HUES48 (cell line): ENCODE data around the gene SAMM50.

ENCODE experiments used
- H3K27ac ChIP-seq: one replicate; pipeline ENCODE4 v1.7.0; 2013; ENCODE audit warnings: low read depth, low read length, inconsistent platforms
- H3K27me3 ChIP-seq: 2 replicates; pipeline ENCODE4 v1.6.1; 2013; ENCODE audit warnings: mild to moderate bottlenecking, low read length; ENCODE audit not compliant: control insufficient read depth, insufficient read depth
- H3K36me3 ChIP-seq: 2 replicates; pipeline ENCODE4 v1.6.1; 2013; ENCODE audit warnings: low read length; ENCODE audit not compliant: control insufficient read depth, insufficient read depth
- H3K4me1 ChIP-seq: 2 replicates; pipeline ENCODE4 v1.6.1; 2013; ENCODE audit warnings: mild to moderate bottlenecking, low read length; ENCODE audit not compliant: control insufficient read depth, insufficient read depth
- H3K4me3 ChIP-seq: 2 replicates; pipeline ENCODE4 v1.5.1; 2013; ENCODE audit warnings: mild to moderate bottlenecking, low read depth, low read length
- H3K9ac ChIP-seq: 2 replicates; pipeline ENCODE4 v1.6.1; 2013; ENCODE audit warnings: mild to moderate bottlenecking, low read depth, low read length, moderate library complexity
- H3K9me3 ChIP-seq: 2 replicates; pipeline ENCODE4 v1.6.1; 2013; ENCODE audit warnings: low read length; ENCODE audit not compliant: control insufficient read depth, insufficient read depth

SAMM50 gene

GRCh38 chr22:43980996-43981395, 25.8 kb downstream of the SAMM50 start:
- H3K36me3 ChIP-seq, result peaks cover 87% of the 10 kb centered on the region
- no peak overlapping the region for H3K27ac ChIP-seq
- H3K9me3 ChIP-seq, result no peaks in the 10 kb centered on the region
- no peak overlapping the region for H3K4me3 ChIP-seq
- no peaks in the 10 kb centered on the region for H3K4me1 ChIP-seq
- H3K27me3 ChIP-seq, result no peaks in the 10 kb centered on the region
- no peak overlapping the region for H3K9ac ChIP-seq

GRCh38 chr22:43983808-43984207, 28.6 kb downstream of the SAMM50 start:
- H3K27ac ChIP-seq, result no peak overlapping the region
- no peak overlapping the region for H3K9ac ChIP-seq
- no peaks in the 10 kb centered on the region for H3K27me3 ChIP-seq
- H3K9me3 ChIP-seq, result no peaks in the 10 kb centered on the region
- peaks cover 85% of the 10 kb centered on the region for H3K36me3 ChIP-seq
- H3K4me3 ChIP-seq, result no peak overlapping the region
- no peaks in the 10 kb centered on the region for H3K4me1 ChIP-seq

GRCh38 chr22:43985532-43985931, 30.3 kb downstream of the SAMM50 start:
- Histone ChIP-seq H3K36me3 (peaks cover 84% of the 10 kb centered on the region), H3K4me3 (no peak overlapping the region), H3K27ac (no peak overlapping the region)

GRCh38 chr22:43988116-43988820, 33.0 kb downstream of the SAMM50 start:
- no peak overlapping the region for H3K9ac ChIP-seq
- H3K27ac ChIP-seq, result no peak overlapping the region
- H3K9me3 ChIP-seq, result no peaks in the 10 kb centered on the region
- 0 out of 2 replicates have a peak, but pooled peaks cover 2% of the 10 kb centered on the region for H3K4me1 ChIP-seq
- H3K4me3 ChIP-seq, result no peak overlapping the region
- no peaks in the 10 kb centered on the region for H3K27me3 ChIP-seq
- peaks cover 81% of the 10 kb centered on the region for H3K36me3 ChIP-seq

More at GRCh38 chr22:43985532-43985931, 30.3 kb downstream of the SAMM50 start:
- Histone ChIP-seq H3K4me1 (no peaks in the 10 kb centered on the region), H3K9me3 (no peaks in the 10 kb centered on the region), H3K9ac (no peak overlapping the region), H3K27me3 (no peaks in the 10 kb centered on the region)

- Histone ChIP-seq H3K9me3 (no peaks in the 10 kb centered on the region), H3K27me3 (no peaks in the 10 kb centered on the region), H3K4me1 (0 out of 2 replicates have a peak, but pooled peaks cover 2% of the 10 kb centered on the region), H3K9ac (no peak overlapping the region), H3K36me3 (peaks cover 81% of the 10 kb centered on the region), H3K4me3 (no peak overlapping the region), H3K27ac (no peak overlapping the region)
Measured at GRCh38 chr22:43988960-43989359, 33.7 kb downstream of the SAMM50 start.

GRCh38 chr22:43990044-43990443, 34.8 kb downstream of the SAMM50 start:
- no peaks in the 10 kb centered on the region for H3K9me3 ChIP-seq
- H3K4me1 ChIP-seq, result 0 out of 2 replicates have a peak, but pooled peaks cover 2% of the 10 kb centered on the region
- peaks cover 86% of the 10 kb centered on the region for H3K36me3 ChIP-seq
- no peak overlapping the region for H3K9ac ChIP-seq
- no peak overlapping the region for H3K4me3 ChIP-seq
- no peak overlapping the region for H3K27ac ChIP-seq
- H3K27me3 ChIP-seq, result no peaks in the 10 kb centered on the region

GRCh38 chr22:43991316-43992020, 36.2 kb downstream of the SAMM50 start:
- Histone ChIP-seq H3K9ac (no peak overlapping the region), H3K36me3 (peaks cover 90% of the 10 kb centered on the region)

GRCh38 chr22:43992331-43992821, 37.1 kb downstream of the SAMM50 start:
- Histone ChIP-seq H3K4me1 (peaks cover 2% of the 10 kb centered on the region; the same call in 1 of the 2 replicates), H3K27ac (no peak overlapping the region), H3K9me3 (no peaks in the 10 kb centered on the region), H3K36me3 (peaks cover 88% of the 10 kb centered on the region), H3K9ac (no peak overlapping the region), H3K27me3 (no peaks in the 10 kb centered on the region), H3K4me3 (no peak overlapping the region)

More at GRCh38 chr22:43991316-43992020, 36.2 kb downstream of the SAMM50 start:
- no peak overlapping the region for H3K4me3 ChIP-seq
- no peaks in the 10 kb centered on the region for H3K27me3 ChIP-seq
- no peak overlapping the region for H3K27ac ChIP-seq
- no peaks in the 10 kb centered on the region for H3K9me3 ChIP-seq
- peaks cover 2% of the 10 kb centered on the region; the same call in 1 of the 2 replicates for H3K4me1 ChIP-seq

GRCh38 chr22:43993072-43993760, 38.0 kb downstream of the SAMM50 start:
- peaks cover 2% of the 10 kb centered on the region; the same call in 1 of the 2 replicates for H3K4me1 ChIP-seq
- no peak overlapping the region for H3K9ac ChIP-seq
- no peak overlapping the region for H3K4me3 ChIP-seq
- no peak overlapping the region for H3K27ac ChIP-seq
- H3K36me3 ChIP-seq, result peaks cover 83% of the 10 kb centered on the region
- no peaks in the 10 kb centered on the region for H3K27me3 ChIP-seq
- H3K9me3 ChIP-seq, result no peaks in the 10 kb centered on the region

- Histone ChIP-seq H3K36me3 (peaks cover 83% of the 10 kb centered on the region), H3K9ac (no peak overlapping the region), H3K9me3 (no peaks in the 10 kb centered on the region), H3K27ac (no peak overlapping the region), H3K4me3 (no peak overlapping the region), H3K27me3 (no peaks in the 10 kb centered on the region), H3K4me1 (peaks cover 2% of the 10 kb centered on the region; the same call in 1 of the 2 replicates)
Measured at GRCh38 chr22:43994006-43994405, 38.8 kb downstream of the SAMM50 start.
